ENCODE data around the gene UNC50. TPM values are rescaled to one million over a fixed set of nuclear protein-coding genes. Genes with fewer than 3 reads are reported as not detected.
"Not testable (repeated sequence)": the region's sequence is repeated elsewhere in the genome, so short reads cannot be mapped to it uniquely, and the experiment has no call there.

Gene UNC50
- polyA plus RNA-seq, 5 donors: 52.1 to 68.9 (median 58.3) TPM

- DNase-seq: no peak
Observed at GRCh38 chr2:98572676-98573075, 35.7 kb upstream of the UNC50 start.

- no peak for DNase-seq
Observed at GRCh38 chr2:98573426-98573825, 35.0 kb upstream of the UNC50 start.

GRCh38 chr2:98576666-98577312 lies 31.6 kb upstream of the UNC50 start:
- DNase-seq: no peak

- no peak for DNase-seq
Observed at GRCh38 chr2:98577313-98577712, 31.1 kb upstream of the UNC50 start.

GRCh38 chr2:98578231-98578630 lies 30.2 kb upstream of the UNC50 start:
- DNase-seq: no peak

- no peak for DNase-seq
Observed at GRCh38 chr2:98579926-98580325, 28.5 kb upstream of the UNC50 start.

GRCh38 chr2:98580656-98581284 lies 27.6 kb upstream of the UNC50 start:
- DNase-seq: no peak

- DNase-seq: no peak
Observed at GRCh38 chr2:98582523-98582922, 25.9 kb upstream of the UNC50 start.

GRCh38 chr2:98583276-98583675 lies 25.1 kb upstream of the UNC50 start:
- DNase-seq: no peak

- DNase-seq: no peak
Observed at GRCh38 chr2:98583816-98584618, 24.4 kb upstream of the UNC50 start.

GRCh38 chr2:98585386-98585785 lies 23.0 kb upstream of the UNC50 start:
- DNase-seq: no peak

- no peak for DNase-seq
Observed at GRCh38 chr2:98586551-98587140, 21.7 kb upstream of the UNC50 start.

- no peak for DNase-seq
Observed at GRCh38 chr2:98588880-98589431, 19.4 kb upstream of the UNC50 start.

- no peak for DNase-seq
Observed at GRCh38 chr2:98589489-98589888, 18.9 kb upstream of the UNC50 start.

GRCh38 chr2:98592565-98592964 lies 15.8 kb upstream of the UNC50 start:
- no peak for DNase-seq

- DNase-seq: not testable (repeated sequence)
Observed at GRCh38 chr2:98594665-98595064, 13.7 kb upstream of the UNC50 start.

- no peak for DNase-seq
Observed at GRCh38 chr2:98598781-98599428, 9.5 kb upstream of the UNC50 start.

- DNase-seq: no peak
Observed at GRCh38 chr2:98601532-98602132, 6.8 kb upstream of the UNC50 start.

- DNase-seq: no peak
Observed at GRCh38 chr2:98604547-98604946, 3.8 kb upstream of the UNC50 start.

GRCh38 chr2:98605076-98605475 lies 3.3 kb upstream of the UNC50 start:
- DNase-seq: no peak

GRCh38 chr2:98606431-98606830 lies 2.0 kb upstream of the UNC50 start:
- no peak for DNase-seq

Data from right lung (tissue), 5 donors.